Astrocyte of the cerebellum (primary cell): ENCODE measurements around the gene GPAT3.

Experiments used
- DNase-seq: peaks from one replicate; pipeline ENCODE4 v3.0.0-alpha.2; 2011; ENCODE audit warnings: low read depth
- H3K4me3 ChIP-seq: 2 replicates; pipeline ENCODE4 v1.5.1; 2011; ENCODE audit warnings: mild to moderate bottlenecking, low read depth, low read length, moderate library complexity
- in situ Hi-C: cut with HindIII; loops from 2 replicates; pipeline ENCODE4 v1.10.0; 2017; ENCODE audit warnings: low sequenced_read_pairs
- TF ChIP-seq, protein P1 (sequence below): IDR thresholded peaks from 2 replicates; pipeline ENCODE4 v1.5.1; 2012; ENCODE audit warnings: low read length, low read depth, moderate library complexity, mild to moderate bottlenecking; ENCODE audit errors: missing control alignments

Gene GPAT3

DNA sequence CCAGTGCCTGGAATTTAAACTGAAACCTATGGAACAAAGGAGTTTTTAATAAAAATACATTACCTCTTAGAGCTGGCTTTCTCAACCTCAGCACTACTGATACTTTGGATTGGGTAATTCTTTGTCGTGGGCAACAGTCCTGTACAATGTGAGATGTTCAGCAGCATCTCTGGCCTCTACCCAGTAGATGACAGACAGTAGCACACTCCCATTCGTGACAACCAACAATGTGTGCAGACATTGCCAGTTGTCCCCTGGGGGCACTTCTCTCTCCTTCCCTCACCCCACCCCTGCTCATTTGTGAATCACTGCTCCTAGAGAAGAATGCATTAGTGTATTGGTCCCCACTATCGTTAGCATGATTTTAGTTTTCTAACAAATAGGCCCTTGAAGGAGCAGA, 16.2 kb downstream of the GPAT3 start:
- H3K4me3 ChIP-seq, result no peak overlapping the region
- in situ Hi-C loops, result no loop called here
- no peak for DNase-seq
- TF ChIP-seq, protein P1, sequence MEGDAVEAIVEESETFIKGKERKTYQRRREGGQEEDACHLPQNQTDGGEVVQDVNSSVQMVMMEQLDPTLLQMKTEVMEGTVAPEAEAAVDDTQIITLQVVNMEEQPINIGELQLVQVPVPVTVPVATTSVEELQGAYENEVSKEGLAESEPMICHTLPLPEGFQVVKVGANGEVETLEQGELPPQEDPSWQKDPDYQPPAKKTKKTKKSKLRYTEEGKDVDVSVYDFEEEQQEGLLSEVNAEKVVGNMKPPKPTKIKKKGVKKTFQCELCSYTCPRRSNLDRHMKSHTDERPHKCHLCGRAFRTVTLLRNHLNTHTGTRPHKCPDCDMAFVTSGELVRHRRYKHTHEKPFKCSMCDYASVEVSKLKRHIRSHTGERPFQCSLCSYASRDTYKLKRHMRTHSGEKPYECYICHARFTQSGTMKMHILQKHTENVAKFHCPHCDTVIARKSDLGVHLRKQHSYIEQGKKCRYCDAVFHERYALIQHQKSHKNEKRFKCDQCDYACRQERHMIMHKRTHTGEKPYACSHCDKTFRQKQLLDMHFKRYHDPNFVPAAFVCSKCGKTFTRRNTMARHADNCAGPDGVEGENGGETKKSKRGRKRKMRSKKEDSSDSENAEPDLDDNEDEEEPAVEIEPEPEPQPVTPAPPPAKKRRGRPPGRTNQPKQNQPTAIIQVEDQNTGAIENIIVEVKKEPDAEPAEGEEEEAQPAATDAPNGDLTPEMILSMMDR, result no peak

DNA sequence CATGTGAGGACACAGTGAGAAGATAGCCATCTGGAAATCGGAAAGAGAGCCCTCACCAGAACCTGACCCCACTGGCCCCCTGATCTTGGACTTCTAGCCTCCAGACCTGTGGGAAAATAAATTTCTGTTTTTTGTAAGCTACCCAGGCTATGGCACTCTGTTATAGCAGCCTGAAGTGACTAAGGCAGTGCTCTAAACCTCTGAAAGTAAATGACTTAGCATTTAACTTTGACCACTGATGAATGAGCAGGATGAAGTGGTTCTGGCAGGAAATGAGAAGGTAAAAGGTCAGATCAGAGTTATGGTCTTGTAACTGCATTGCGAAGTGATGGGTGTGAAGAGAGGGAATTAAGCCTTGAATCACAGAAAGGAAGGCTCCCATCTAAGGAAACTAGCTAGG, 17.0 kb downstream of the GPAT3 start:
- in situ Hi-C loops, result no loop called here
- TF ChIP-seq, protein P1, result no peak
- DNase-seq, result peak; percentile 49
- H3K4me3 ChIP-seq, result no peak overlapping the region

DNA sequence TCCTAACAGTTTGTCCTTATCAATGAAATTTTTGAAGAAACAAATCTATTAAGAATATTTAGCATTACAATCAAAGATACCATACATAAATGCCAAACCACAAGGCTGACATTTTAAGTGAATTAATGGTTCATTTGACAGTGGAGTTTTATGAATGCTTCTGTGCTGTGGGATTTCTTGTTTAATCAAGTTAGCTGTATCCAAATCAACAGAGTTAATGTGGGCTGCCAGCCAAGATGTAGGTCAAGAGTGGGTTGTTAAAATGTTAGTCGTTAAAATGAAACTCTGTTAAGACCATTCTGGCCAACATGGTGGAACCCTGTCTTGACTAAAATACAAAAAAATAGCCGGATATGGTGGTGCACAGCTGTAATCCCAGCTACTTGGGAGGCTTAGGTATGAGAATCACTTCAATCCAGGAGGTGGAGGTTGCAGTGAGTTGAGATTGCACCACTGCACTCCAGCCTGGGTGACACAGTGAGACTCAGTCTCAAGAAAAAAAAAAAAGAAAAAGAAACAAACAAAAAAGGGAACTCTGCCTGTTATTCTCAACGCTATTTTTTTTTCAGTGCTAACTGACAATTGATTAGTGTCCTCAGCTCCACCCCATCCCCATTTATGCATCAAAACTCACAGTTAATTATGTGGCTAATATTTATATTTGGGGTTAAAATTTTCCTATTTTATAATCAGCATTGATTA, 20.2 kb downstream of the GPAT3 start:
- TF ChIP-seq, protein P1, result no peak
- no peak for DNase-seq
- no peak overlapping the region for H3K4me3 ChIP-seq
- in situ Hi-C loops, result no loop called here

DNA sequence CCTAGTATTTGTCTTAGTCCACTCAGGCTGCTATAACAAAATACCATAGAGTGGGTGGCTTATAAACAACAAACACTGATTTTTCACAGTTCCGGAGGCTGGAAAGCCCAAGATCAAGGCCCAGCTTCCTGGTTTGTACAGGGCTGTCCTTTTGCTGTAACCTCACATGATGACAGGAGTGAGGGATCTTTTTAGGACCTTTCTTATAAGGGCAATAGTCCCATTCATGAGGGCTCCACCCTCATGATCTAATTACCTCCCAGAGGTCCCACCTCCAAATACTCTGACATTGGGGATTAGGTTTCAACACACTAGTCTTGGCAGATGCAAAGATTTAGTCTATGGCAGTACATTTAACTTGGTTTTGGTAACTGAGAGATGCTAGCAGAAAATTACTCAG, 20.9 kb downstream of the GPAT3 start:
- in situ Hi-C loops, result no loop called here
- TF ChIP-seq, protein P1, result no peak
- DNase-seq, result no peak
- H3K4me3 ChIP-seq, result no peak overlapping the region

DNA sequence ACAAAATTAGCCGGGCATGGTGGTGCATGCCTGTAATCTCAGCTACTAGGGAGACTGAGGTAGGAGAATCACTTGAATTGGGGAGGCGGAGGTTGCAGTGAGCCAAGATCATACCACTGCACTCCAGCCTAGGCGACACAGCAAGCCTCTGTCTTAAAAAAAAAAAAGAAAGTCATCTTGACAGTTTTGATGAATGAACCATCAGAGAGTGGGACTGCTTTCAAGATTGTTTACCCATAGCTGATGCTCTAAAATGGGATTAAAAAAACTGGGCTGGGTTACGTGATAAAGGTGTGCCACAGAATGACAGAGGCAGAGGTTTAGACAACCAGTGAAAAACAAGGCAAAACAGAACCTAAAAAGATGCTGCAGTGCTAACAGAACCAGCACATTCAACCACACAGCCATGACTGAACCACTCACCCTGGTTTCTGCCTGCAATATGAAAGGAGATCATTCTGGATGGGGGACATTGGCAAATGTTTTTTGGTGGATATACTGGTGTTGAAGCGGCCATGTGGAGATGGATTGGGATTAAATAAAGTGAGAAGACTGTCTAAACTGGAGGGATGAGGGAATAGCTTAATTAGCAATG, 22.2 kb downstream of the GPAT3 start:
- no peak for DNase-seq
- no peak overlapping the region for H3K4me3 ChIP-seq
- in situ Hi-C loops, result no loop called here
- TF ChIP-seq, protein P1, result no peak

DNA sequence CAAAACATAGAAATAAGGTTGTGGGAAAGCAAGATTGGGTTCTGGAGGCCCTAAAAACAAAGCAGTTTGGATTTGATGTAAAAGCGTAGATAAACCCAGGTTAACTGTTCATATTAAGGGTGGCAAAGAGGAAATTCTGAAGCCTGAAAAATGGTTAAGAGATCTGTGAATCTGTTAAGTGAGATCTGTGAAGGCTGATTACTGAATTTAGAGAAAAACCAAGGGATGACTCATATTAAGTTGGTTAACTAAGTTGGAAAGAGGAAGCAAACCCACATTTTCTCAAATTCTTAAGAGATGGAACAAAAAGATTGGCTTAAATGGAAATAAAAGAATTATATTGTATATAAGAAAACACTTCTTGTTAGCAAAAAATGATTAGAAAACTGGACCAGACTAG, 22.8 kb downstream of the GPAT3 start:
- H3K4me3 ChIP-seq, result no peak overlapping the region
- TF ChIP-seq, protein P1, result no peak
- in situ Hi-C loops, result no loop called here
- no peak for DNase-seq

DNA sequence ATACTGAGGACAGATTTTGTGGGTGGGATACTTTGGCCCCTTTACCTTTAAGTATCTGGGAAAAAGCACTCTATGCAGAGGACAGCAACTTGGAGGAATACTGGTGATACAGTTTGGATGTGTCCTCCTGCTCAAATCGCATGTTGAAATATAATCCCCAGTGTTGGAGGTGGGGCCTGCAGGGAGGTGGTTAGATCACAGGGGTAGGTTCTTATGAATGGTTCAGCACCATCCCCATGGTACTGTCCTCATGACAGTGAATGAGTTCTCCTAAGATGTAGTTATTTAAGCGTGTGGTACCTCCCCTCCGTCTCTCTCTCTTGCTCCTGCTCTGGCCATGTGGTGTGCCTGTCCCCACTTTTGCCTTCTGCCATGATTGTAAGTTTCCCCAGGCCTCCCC, 24.6 kb downstream of the GPAT3 start:
- TF ChIP-seq, protein P1, result no peak
- in situ Hi-C loops, result no loop called here
- H3K4me3 ChIP-seq, result no peak overlapping the region
- no peak for DNase-seq
